ENCODE results near the gene PAK4. TPM values are rescaled to one million over a fixed set of nuclear protein-coding genes. Genes with fewer than 3 reads are reported as not detected.

PAK4 gene
- total and polyA plus RNA-seq, 2 of the 8 experiments (the other 6 are each of a cell fraction or from before 2014, with no cell fraction given) = 50.7 to 64.4 TPM

DNA sequence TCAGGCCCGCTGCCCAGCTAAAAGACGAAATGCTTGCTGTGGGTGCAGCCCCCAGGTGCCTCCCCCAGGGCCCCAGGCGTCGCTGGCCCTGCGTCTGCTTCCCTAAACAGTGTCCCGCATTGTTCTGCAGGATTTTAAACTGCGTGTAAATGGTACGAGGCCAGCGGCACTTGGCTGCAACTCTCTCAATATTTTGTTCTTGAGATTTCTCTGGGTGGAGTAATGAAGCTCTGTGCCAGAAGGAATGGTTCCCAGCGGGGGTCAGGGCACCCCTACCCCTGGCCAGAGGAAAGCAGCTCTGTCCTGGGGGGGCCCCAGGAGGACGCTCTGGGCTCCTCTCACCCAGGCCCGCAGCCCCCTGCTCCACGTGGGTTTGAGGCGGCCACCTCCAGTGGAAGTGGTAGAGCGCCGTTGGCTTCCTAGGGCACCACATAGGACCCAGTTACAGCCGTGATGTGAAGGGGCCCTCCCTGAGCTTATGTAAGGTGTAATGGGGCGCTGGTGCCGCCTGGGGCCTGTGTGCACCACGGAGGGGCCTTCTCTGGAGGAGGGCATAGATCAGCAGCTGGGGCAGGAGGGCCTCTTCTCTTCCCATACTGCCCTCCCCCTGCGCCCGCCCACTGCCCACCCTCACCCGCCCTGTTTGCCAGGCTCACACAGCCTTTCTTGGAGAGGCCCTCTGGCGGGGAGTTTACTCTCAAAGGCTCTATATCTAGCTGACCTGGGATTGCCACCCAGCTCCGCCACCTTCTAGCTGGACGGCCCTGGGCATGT is 19.8 kb downstream of the PAK4 start:
- ChIA-PET CTCF (ENCODE audit: partially characterized antibody) (interaction anchor here (0.9 to 3.9 kb wide), 11 partner anchors 10 to 60 kb away, joined by 3 to 22 read pairs (median 4); no protein-coding TSS in a partner anchor), POLR2A (ENCODE audit: partially characterized antibody) (interaction anchor here (0.6 to 1.8 kb wide), 6 partner anchors 9 to 21 kb away, joined by 3 to 7 read pairs (median 4); partner anchors contain the start of gene PAK4)
- WGBS, 2 experiments (ENCODE audit: extremely low coverage in 1 of 2, insufficient coverage in 1 of 2, insufficient read length in 1 of 2, insufficient replicate concordance in 2 of 2, low coverage in 1 of 2, low lambda C conversion rate in 2 of 2, missing lambda C conversion rate in 1 of 2) = 71% methylated on average over 23 of the region's 26 CpGs; no CpG with 5 or more reads in 1 of the 2 experiments
- TF ChIP-seq CTBP2 (IDR thresholded peaks at IDR 0.05; ENCODE audit: borderline replicate concordance, insufficient read depth, insufficient read length, low read length) (no peak), CBX5 (IDR thresholded peaks at IDR 0.05; ENCODE audit: low read depth, low read length) (no peak), ASH2L (IDR thresholded peaks at IDR 0.05; ENCODE audit: low read length) (no peak), BCL11A (IDR thresholded peaks at IDR 0.05; ENCODE audit: low read depth in 2 of 2, low read length in 2 of 2) (no peak), HDAC2 (IDR thresholded peaks at IDR 0.05; ENCODE audit: borderline replicate concordance in 1 of 2, low read depth in 2 of 2, low read length in 2 of 2) (no peak), NANOG (IDR thresholded peaks at IDR 0.05; ENCODE audit: insufficient read depth, low read depth, low read length, poor library complexity, severe bottlenecking) (no peak), JUN (IDR thresholded peaks at IDR 0.05; ENCODE audit: low read depth, low read length) (no peak), SP1 (IDR thresholded peaks at IDR 0.05; ENCODE audit: low read depth, low read length) (no peak), CREB1 (IDR thresholded peaks at IDR 0.05) (no peak), SP2 (IDR thresholded peaks at IDR 0.05; ENCODE audit: low read length) (no peak), PHF8 (conservative IDR thresholded peaks at IDR 0.05; ENCODE audit: low read depth, low read length) (no peak), SAP30 (IDR thresholded peaks at IDR 0.05; ENCODE audit: insufficient read depth, insufficient replicate concordance, low read length) (no peak)

More for the DNA sequence above, 19.8 kb downstream of the PAK4 start:
- H4K5ac ChIP-seq (ENCODE audit: insufficient read length, low read depth, low read length) = no peak overlapping the region
- peaks cover 6 to 60% of the 10 kb centered on the region in 2 experiments for H3K79me2 ChIP-seq (ENCODE audit: control insufficient read depth in 1 of 2, insufficient read depth in 2 of 2, low read length in 2 of 2)
- no peak overlapping the region for H2BK12ac ChIP-seq (ENCODE audit: low read depth, low read length)
- H3K4me1 ChIP-seq (replicated peaks in 1 of 4; ENCODE audit: control insufficient read depth in 3 of 4, insufficient read depth in 4 of 4, low read length in 3 of 4) = peaks cover 17 to 43% (median 29%) of the 10 kb centered on the region in 4 experiments
- peaks cover 18% of the 10 kb centered on the region for H3K79me1 ChIP-seq (ENCODE audit: low read depth, low read length)
- H3K23me2 ChIP-seq (ENCODE audit: low read depth, low read length) = peaks cover 2% of the 10 kb centered on the region; the same call in 1 of the 2 replicates
- no peak overlapping the region for H3K4ac ChIP-seq (replicated peaks; ENCODE audit: insufficient read length, low read depth, low read length)
- H2BK120ac ChIP-seq (replicated peaks; ENCODE audit: low read depth, low read length) = no peak overlapping the region
- no peaks in the 10 kb centered on the region for H3K9me3 ChIP-seq (ENCODE audit: insufficient read depth in 2 of 2, low read depth in 1 of 2, low read length in 1 of 2)
- no peak overlapping the region for H3K4me3 ChIP-seq (ENCODE audit: extremely low read depth in 1 of 4, insufficient read depth in 2 of 4, low read depth in 3 of 4, low read length in 4 of 4)
- no peak overlapping the region for H2AFZ ChIP-seq (ENCODE audit: low read length)
- no peak overlapping the region for H2BK15ac ChIP-seq (ENCODE audit: low read length)
- no peak overlapping the region for H3K14ac ChIP-seq (ENCODE audit: insufficient read length)
- H2BK5ac ChIP-seq (ENCODE audit: low read depth, low read length) = peak overlapping the region; percentile 18
- H3K9ac ChIP-seq (replicated peaks in 1 of 4; ENCODE audit: extremely low read depth in 1 of 4, low read depth in 3 of 4, low read length in 3 of 4) = no peak overlapping the region
- peaks cover 5 to 29% of the 10 kb centered on the region in 2 experiments for H4K20me1 ChIP-seq (replicated peaks in 1 of 2; ENCODE audit: control insufficient read depth in 1 of 2, insufficient read depth in 2 of 2, low read length in 2 of 2)
- no peak overlapping the region; the same call in 1 of the 2 replicates for H3K18ac ChIP-seq (ENCODE audit: extremely low read depth, low read length)
- no peaks in the 10 kb centered on the region for H3K27me3 ChIP-seq (replicated peaks in 1 of 4; ENCODE audit: control insufficient read depth in 3 of 4, extremely low read depth in 1 of 4, insufficient read depth in 3 of 4, low read length in 3 of 4)
- H3K4me2 ChIP-seq (ENCODE audit: insufficient read depth in 1 of 2, low read depth in 2 of 2, low read length in 2 of 2) = peak overlapping the region; percentile 14 to 72; a peak in 3 of 4 replicates
- H2BK20ac ChIP-seq (ENCODE audit: low read length) = no peak overlapping the region
- FAIRE-seq = no peak
- no peak overlapping the region for H2AK5ac ChIP-seq (ENCODE audit: low read depth, low read length)
- H3K56ac ChIP-seq (replicated peaks; ENCODE audit: insufficient read length, low read depth, low read length) = no peak overlapping the region
- peaks cover 0 to 5% (median 0%) of the 10 kb centered on the region in 4 experiments; a peak in 2 of 8 replicates for H3K36me3 ChIP-seq (ENCODE audit: control insufficient read depth in 2 of 4, insufficient read depth in 4 of 4, low read length in 3 of 4)
- H3K23ac ChIP-seq (ENCODE audit: insufficient read length) = no peak overlapping the region
- H4K8ac ChIP-seq (ENCODE audit: extremely low read depth, insufficient read depth, low read length) = no peak overlapping the region
- no peak for DNase-seq (ENCODE audit: low read depth in 1 of 2, low spot score in 2 of 2)
- no peak overlapping the region for H3K27ac ChIP-seq (ENCODE audit: low read depth, low read length)
- no peak overlapping the region for H4K91ac ChIP-seq (replicated peaks; ENCODE audit: insufficient read length, low read length)
